NB4 (cell line): ENCODE measurements around the gene TMPRSS7.

Experiments
- DNase-seq: peaks from one replicate; pipeline ENCODE4 v3.0.0; 2010; ENCODE audit warnings: low read depth
- H3K4me3 ChIP-seq: one replicate; pipeline ENCODE4 v1.5.1; 2011; ENCODE audit warnings: mild to moderate bottlenecking, low read depth, low read length, moderate library complexity
- MAX ChIP-seq: IDR thresholded peaks from 2 replicates; pipeline ENCODE4 v1.6.1; 2011; ENCODE audit warnings: low read depth, low read length
- MYC ChIP-seq: IDR thresholded peaks from 2 replicates; pipeline ENCODE4 v1.6.1; 2011; ENCODE audit warnings: low read depth, low read length
- POLR2A ChIP-seq: IDR thresholded peaks from 2 replicates; pipeline ENCODE4 v1.6.1; 2011; ENCODE audit warnings: mild to moderate bottlenecking; ENCODE audit not compliant: insufficient read length; ENCODE audit errors: extremely low read depth
- TF ChIP-seq, protein P1 (sequence below): IDR thresholded peaks from one replicate; pipeline ENCODE4 v1.5.1; 2012; ENCODE audit warnings: low read depth, low read length

Gene TMPRSS7

DNA sequence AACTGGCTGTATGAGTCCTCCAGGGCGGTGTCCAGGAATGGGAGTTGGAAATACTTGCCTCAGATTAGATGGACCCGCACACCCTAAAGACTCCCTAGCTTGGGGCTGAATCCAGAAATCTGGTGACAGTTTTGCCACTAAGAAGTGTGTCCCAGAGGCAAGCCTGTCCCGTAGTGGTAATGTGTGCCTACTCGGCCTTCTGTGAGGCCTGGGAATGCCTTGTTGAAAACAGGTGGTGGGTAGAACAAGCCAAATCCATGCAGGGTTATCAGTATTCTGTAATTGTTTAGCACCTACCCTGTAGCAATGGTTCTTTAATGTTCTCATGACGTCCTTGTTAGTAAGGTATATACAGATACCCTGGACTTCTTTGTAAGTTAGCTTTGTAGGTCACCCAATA is 53.2 kb downstream of the TMPRSS7 start:
- no peak overlapping the region for H3K4me3 ChIP-seq

GRCh38 chr3:112088944-112089343 is 54.4 kb downstream of the TMPRSS7 start:
- no peak for DNase-seq
- TF ChIP-seq MAX = no peak
- TF ChIP-seq MYC = no peak
- no peak for TF ChIP-seq POLR2A
- TF ChIP-seq, protein P1, sequence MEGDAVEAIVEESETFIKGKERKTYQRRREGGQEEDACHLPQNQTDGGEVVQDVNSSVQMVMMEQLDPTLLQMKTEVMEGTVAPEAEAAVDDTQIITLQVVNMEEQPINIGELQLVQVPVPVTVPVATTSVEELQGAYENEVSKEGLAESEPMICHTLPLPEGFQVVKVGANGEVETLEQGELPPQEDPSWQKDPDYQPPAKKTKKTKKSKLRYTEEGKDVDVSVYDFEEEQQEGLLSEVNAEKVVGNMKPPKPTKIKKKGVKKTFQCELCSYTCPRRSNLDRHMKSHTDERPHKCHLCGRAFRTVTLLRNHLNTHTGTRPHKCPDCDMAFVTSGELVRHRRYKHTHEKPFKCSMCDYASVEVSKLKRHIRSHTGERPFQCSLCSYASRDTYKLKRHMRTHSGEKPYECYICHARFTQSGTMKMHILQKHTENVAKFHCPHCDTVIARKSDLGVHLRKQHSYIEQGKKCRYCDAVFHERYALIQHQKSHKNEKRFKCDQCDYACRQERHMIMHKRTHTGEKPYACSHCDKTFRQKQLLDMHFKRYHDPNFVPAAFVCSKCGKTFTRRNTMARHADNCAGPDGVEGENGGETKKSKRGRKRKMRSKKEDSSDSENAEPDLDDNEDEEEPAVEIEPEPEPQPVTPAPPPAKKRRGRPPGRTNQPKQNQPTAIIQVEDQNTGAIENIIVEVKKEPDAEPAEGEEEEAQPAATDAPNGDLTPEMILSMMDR = no peak
- H3K4me3 ChIP-seq = no peak overlapping the region

More for the DNA sequence above, 53.2 kb downstream of the TMPRSS7 start:
- TF ChIP-seq, protein P1 = no peak
- no peak for TF ChIP-seq POLR2A
- TF ChIP-seq MAX = no peak
- TF ChIP-seq MYC = no peak
- DNase-seq = no peak

DNA sequence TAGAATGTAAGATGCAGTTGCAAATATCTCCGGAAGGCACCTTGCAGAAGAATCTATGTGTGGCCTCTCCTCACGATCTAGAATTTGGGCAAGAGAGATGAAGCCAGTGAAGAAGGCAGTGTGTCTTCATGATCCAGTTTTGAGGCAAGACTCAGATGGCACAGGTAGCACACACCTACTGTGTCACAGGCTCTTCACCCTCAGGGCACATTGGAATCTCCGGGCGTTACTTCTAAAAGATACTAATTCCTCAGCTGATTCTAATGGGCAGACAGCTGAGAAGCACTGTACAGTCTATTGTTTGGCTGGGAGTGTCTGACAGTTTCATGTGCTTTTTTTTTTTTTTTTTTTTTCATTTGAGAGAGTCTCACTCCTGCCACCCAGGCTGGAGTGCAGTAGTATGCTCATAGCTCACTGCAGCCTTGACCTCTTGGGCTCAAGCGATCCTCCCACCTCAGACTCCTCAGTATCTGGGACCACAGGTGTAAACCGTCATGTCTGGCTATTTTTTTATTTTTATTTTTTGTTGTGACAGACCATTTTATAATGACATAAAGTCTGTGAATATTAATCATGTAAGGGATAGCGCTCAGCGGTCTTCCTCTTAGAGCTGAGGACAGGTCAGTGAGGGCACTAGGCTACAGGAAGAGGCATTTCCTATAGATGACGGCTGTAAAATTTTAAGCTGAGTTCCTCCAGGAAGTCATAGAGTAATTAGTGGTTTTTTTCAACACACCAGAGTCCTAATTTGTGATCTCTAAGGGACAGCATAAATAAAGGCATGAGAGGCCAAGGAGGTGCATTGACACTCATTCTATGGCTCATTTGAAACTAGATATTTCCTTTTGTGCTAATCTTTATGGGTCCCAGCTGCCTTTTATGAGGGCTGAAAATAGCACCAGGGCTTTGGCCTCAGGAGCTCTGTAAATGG is 55.7 kb downstream of the TMPRSS7 start:
- peak; percentile 22; the same call in 1 of the 2 replicates for TF ChIP-seq MYC
- no peak for TF ChIP-seq POLR2A
- no peak for TF ChIP-seq MAX
- DNase-seq = peak; percentile 35
- H3K4me3 ChIP-seq = no peak overlapping the region

- H3K4me3 ChIP-seq = no peak overlapping the region
- DNase-seq = no peak
- TF ChIP-seq MYC = no peak
- TF ChIP-seq, protein P1 = no peak
- TF ChIP-seq POLR2A = no peak
- TF ChIP-seq MAX = no peak
Measured at GRCh38 chr3:112090887-112091586, 56.5 kb downstream of the TMPRSS7 start.

DNA sequence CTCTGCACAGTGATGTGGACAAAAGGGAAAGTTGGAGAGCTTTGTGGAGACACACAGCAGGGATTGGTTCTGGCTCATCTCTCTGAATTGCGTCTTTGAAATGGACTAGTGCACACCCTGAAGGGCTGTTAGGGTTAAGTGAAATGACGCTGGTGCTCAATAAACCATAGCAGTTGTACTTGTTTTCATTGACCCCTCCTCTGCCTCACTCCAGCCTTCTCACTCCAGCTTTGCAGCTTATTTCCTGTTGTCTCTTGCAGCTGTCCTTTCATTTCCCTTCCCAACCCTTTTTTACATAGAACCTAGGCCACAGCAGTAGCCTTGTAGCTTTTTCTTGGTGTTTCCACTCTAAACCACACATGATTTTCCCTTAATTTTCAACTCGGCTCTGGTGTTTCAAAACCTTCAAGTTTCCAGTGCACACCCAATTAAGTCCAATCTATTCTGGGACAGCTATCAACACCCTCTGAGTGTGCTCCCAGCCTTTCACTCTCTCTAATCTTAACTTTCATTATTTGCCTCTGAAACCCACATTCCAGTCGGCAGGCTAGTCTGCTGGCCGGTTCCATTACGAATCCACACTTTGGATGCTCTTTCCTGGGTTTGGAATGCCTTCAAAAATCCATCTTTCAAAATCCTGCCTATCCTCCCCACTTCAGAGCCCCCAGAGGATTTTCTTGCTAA is 58.1 kb downstream of the TMPRSS7 start:
- TF ChIP-seq, protein P1 = no peak
- no peak for TF ChIP-seq MAX
- no peak for TF ChIP-seq MYC
- no peak for TF ChIP-seq POLR2A
- DNase-seq = no peak
- H3K4me3 ChIP-seq = no peak overlapping the region

DNA sequence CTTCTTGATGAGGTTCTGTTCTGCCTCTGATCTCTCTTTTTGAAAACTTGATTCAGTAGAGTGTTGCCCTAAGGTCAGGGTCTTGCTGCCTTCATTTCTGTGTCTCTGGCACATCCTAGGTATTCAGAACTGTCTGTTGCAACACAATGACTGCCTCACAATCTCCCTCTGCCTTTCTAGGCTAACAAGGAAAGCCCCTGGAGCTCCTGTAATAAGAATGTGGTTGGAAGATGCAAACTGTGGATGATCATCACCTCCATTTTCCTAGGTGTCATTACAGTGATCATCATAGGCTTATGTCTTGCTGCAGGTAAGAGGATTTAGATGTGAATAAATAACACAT is 58.6 kb downstream of the TMPRSS7 start:
- no peak overlapping the region for H3K4me3 ChIP-seq
- DNase-seq = no peak
- TF ChIP-seq MYC (no peak), MAX (no peak), POLR2A (no peak)
- TF ChIP-seq, protein P1 = no peak
